A673 (cell line): ENCODE measurements around the gene MYO1H.

Experiments used
- CTCF ChIP-seq: fragments of 300-800, 200-600 bp; sonication (generic); conservative IDR thresholded peaks from 2 replicates; pipeline ENCODE4 v1.5.1; 2017; ENCODE audit warnings: low read depth, mild to moderate bottlenecking, antibody characterized with exemption, low read length, moderate library complexity, mixed read lengths
- EZH2 ChIP-seq: fragments of 200-600 bp; sonication (generic); IDR thresholded peaks from 2 replicates; pipeline ENCODE4 v1.6.1; 2017; ENCODE audit warnings: borderline replicate concordance, low read depth, mild to moderate bottlenecking, mixed read lengths, antibody characterized with exemption, low read length; ENCODE audit not compliant: poor library complexity, severe bottlenecking

- TF ChIP-seq CTCF: no peak
- TF ChIP-seq EZH2: no peak
These were observed 40.5 kb downstream of the MYO1H start for GRCh38 chr12:109388167-109388563.
